GM18519 (cell line): ENCODE results near the gene DGAT2.

Experiments used
- ATAC-seq: cut with Tn5 transposase; IDR thresholded peaks from one replicate; pipeline ENCODE4 v1.9.1; 2021; ENCODE audit warnings: mild to moderate bottlenecking, moderate library complexity; ENCODE audit not compliant: unreplicated experiment, low FRiP score

Gene DGAT2

GRCh38 chr11:75777461-75778110 is 9.0 kb downstream of the DGAT2 start:
- no peak for ATAC-seq

GRCh38 chr11:75778962-75779361 is 10.4 kb downstream of the DGAT2 start:
- no peak for ATAC-seq

- ATAC-seq, result no peak
These were observed 11.4 kb downstream of the DGAT2 start for GRCh38 chr11:75779960-75780359.

GRCh38 chr11:75780888-75781287 is 12.3 kb downstream of the DGAT2 start:
- no peak for ATAC-seq

DNA sequence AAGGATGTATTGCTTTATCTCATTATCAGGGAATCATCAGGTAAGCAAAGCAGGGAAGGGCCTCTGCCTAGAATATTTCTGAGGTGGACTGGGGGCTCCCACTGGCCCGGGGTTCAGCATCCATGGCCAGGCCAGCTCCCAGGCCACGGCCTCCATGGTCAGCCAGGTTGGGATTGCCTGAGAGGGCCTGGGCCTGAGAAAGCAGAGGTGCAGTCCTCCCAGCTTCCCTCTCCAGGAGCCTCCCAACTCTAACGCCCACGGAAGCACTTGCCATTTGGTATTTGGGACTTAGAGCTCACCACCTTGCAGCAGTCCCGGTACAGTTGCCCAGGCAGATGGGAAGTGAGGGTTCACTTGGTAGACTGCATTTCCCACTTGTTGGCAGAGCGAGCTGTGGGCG is 12.7 kb downstream of the DGAT2 start:
- ATAC-seq, result no peak

DNA sequence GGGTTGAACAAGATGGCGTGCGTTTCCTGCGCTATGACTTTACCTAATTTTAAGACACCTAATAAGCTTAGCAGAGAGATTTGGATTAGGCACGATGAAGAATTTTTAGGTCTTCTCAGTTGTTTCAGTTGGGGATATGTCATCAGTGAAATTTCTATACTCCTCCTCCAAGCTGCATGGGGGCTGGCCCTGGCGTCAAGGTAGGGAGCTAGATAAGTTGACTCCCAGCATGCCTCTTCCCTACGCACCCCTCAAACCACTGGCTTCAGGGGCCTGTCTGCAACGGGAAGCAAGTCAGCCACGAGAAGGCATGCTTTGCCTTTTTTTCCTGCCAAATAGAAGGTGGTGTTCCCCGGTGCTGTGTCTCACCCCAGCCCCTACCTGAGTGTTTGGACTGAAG is 13.3 kb downstream of the DGAT2 start:
- no peak for ATAC-seq

GRCh38 chr11:75782540-75783263 is 14.1 kb downstream of the DGAT2 start:
- no peak for ATAC-seq

DNA sequence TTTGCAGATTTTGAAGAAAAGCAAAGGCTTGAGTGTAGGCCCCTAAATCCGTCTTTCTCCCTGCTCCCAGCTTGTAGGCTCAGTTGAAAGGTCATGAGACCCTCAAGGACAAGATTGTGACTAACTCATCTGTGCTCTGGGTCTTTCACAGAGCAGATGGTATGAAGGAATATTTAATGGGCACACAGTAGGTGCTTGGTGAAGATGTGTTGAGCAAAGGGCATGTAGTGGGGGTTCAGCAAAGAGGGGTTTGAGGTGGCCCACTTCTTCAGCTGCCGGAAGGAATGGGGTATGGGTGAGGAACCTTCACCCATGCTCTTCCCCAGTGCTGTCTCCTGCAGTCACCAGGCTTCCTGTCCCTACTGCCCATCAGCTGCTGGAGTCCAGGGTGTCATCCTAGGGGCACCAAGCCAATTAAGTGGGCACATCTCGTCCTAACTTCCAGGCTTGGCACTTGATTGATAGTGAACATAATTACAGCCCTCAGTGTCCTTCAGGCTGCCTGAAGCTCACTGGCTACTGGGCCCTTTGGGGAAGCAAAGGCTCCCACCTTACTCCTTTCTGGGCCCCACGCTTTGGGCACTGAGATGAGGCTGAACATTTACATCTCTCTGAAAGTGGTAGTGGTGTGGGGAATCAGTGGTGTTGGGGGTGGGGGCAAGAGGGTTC is 15.0 kb downstream of the DGAT2 start:
- no peak for ATAC-seq

DNA sequence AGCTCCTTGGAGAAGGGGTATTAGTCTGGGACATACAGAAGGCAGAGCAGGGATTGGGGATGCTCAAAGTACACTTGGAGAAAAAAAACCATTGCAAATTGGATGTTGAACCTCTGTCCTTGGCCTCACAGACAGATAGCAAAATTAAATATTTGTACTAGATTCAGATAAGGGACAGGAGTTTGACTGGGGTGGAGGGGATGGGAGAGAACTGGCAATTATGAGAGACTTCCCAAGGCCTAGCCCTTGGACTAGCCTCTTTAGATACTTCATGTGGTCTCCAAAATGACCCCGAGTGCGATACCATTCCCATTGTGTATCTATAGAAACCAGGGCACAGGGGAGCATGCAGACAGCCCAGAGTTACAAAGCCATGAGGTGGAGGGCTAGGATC is 15.5 kb downstream of the DGAT2 start:
- ATAC-seq, result no peak

DNA sequence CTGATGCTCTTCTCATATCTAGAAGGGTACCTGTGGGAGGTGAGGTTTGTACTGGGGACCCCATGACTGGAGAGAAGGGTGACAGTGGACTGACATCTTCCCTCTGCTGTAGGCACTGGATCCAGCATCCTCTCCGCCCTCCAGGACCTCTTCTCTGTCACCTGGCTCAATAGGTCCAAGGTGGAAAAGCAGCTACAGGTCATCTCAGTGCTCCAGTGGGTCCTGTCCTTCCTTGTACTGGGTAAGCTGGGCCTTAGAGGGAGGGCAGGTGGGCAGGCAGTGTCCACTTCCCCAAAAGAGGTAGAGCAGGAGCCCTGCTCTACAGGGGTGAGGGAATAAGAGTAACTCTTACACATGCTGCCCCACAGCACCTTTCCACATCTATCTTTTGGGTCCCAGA is 15.9 kb downstream of the DGAT2 start:
- ATAC-seq, result no peak

- ATAC-seq, result no peak
These were observed 16.6 kb downstream of the DGAT2 start for GRCh38 chr11:75785187-75785586.

GRCh38 chr11:75786101-75786736 is 17.6 kb downstream of the DGAT2 start:
- ATAC-seq, result no peak

DNA sequence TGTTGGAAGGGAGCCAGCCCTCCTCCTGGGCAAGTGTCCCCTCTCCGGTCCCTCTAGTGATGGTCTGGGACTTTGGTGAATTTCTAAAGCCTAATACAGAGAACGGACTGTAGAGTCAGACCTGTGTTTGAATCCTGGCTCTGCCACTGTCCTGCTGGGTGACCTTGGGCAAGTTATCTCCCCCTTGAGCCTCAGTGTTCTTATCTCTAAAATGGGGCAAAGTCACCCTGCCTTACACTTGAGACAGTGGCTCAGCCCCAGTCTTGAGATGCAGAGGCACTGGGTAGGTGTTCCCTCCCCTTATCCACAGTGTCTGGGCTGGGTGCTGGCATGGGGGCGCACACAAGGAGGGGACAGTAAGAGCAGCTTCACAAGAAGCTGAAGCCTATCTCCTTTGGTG is 20.9 kb downstream of the DGAT2 start:
- no peak for ATAC-seq

- ATAC-seq, result no peak
These were observed 22.4 kb downstream of the DGAT2 start for GRCh38 chr11:75790986-75791385.

DNA sequence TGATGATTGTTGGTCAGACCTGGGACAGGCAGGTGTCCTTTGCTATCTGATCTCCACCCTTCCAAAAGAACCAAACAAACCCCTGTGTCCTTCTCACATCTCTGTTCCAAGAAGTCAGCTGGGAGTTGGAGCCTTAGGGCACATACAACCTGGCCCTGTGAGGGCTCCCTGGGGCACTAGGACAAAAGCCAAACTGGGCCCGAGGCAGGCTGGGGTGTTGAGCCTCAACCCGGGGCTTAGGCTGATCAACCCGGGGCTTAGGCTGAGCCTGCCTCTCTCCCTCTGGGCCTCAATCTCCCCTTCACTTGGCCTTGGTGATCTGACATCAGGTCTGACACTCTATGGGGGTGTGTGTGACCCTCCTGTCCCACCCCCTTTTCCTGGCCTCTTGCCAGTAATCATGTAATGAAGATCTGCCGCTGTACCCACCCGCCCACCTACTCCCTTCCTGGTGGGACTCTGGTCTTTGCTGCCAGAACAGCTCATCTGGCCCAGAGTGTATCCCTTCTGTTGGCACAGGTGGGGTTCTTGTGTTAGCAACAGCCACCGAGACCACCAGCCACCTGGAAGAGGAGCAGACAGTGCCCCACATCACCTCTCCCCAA is 23.7 kb downstream of the DGAT2 start:
- no peak for ATAC-seq

DNA sequence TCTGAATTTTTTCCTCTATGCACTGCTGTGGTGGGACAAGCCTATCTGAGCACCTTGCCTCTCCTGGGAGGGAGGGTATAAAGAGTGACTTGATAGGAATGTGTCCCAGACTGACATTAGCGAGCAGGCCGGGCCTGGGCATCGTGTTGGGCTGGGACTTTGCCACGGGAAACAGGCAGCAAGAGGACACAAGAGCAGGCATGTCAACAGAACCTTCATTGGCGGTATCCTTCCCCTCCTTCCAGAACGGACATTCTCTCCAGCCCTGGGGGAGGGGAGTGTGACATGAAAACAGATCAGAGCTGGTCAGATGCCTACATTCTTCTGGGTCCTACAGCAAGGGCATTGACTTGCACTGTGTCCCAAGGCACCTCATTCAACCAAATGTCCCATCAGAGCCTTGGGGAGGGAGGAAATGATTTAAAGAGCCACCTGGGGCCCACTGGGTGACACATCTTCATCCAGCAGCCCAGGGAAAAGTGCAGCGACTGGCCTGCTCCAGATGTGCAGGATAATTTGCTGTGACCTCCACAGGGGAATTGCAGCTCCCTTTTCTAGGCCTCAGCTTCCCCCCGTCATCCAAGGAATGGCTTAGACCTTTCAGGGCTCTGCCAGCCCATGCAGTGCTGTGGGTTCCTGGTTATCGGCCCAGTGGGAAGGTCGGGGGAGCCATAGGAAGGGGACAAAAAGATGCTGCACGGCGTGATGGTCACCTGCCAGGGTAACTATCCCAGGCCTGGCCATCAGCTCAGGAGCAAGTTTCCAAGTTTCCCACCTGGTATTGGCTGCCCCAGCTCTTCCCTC is 24.6 kb downstream of the DGAT2 start:
- ATAC-seq, result no peak

- no peak for ATAC-seq
These were observed 25.4 kb downstream of the DGAT2 start for GRCh38 chr11:75793966-75794365.

DNA sequence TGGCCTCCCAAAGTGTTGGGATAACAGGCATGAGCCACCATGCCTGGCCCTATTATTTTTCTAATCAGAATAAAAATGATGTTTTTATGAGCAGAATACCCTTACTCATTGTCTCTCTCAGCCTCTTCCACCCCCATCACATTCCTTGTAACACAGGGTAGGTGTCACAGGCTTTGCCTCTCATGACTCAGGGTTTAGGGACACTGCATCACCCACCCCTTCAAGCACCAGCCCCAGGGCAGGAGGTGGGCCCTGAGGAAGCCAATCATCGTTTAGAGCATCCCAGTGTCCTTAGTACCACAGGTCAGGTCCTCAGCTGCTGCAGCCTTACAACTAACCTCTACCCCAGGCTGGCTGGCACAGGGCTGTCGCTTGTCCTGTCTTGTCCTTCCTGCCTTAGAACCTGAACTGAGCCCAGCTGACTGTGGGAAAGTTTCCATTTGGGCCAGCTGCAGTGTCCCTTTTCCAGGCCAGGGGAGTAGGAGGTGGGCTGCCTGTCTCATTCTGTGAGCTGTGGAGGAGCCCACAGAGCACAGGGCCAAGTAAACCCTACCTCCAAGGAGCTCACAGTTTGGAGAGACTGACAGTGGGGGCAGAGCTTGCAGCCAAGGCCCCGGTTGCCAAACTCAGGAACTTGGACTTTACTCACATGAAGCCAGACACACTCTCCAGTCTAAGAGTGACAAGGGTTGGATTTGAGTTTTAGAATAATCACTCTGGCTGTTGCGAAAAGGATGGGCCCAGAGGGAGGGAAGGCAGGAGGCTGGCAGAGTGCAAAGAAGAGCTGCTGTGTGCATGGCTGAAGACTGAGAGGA is 26.9 kb downstream of the DGAT2 start:
- no peak for ATAC-seq

DNA sequence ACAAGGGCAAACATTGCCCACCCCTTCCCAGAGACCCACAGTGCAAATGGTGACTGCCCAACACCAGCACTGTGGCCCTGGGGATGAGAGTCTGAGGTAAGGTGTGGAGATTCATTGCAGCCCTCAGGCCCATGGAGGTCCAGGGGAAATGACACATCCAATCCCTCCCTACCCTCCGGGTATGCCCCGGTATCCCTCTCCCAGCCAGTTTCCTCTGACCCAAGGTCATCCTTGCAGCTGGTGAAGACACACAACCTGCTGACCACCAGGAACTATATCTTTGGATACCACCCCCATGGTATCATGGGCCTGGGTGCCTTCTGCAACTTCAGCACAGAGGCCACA is 27.5 kb downstream of the DGAT2 start:
- no peak for ATAC-seq
